Caco-2 (cell line): ENCODE results near the gene LRRC7. TPM values are rescaled to one million over a fixed set of nuclear protein-coding genes. Genes with fewer than 3 reads are reported as not detected.

Experiments
- BruUV-seq: library from RNA; stranded (reverse); fragments of 400-500 nt; replicated peaks from 2 replicates; lab custom pipeline; 2021; lab: Mats Ljungman, UMichigan
- CTCF ChIA-PET: fragments of 300-600 bp; sonication (Branson Sonifier 250); formaldehyde crosslinking; loops from one replicate; lab custom pipeline; 2022; ENCODE audit warnings: antibody characterized with exemption; lab: Charles Lee
- POLR2A ChIA-PET: fragments of 300-600 bp; sonication (Branson Sonifier 250); formaldehyde crosslinking; loops from one replicate; lab custom pipeline; 2022; ENCODE audit warnings: antibody characterized with exemption; lab: Charles Lee
- DNase-seq, 2 experiments: peaks; one replicate each; pipeline versions ENCODE4 v3.0.0 to v3.0.0-alpha.2; 2020 to 2022
- H3K27me3 ChIP-seq: replicated peaks from 2 replicates; pipeline ENCODE4 v1.6.0; 2011; ENCODE audit warnings: low read length; ENCODE audit not compliant: control insufficient read depth, insufficient read depth
- H3K36me3 ChIP-seq: 2 replicates; pipeline ENCODE4 v1.5.1; 2011; ENCODE audit warnings: low read length; ENCODE audit not compliant: control insufficient read depth, insufficient read depth
- H3K4me1 ChIP-seq: fragments of 250-450 bp; sonication (Bioruptor Pico); 2 replicates; pipeline ENCODE4 v1.5.1; 2020; ENCODE audit warnings: mild to moderate bottlenecking
- H3K4me3 ChIP-seq: 2 replicates; pipeline ENCODE4 v1.5.1; 2011; ENCODE audit warnings: low read depth, mild to moderate bottlenecking, control low read depth, low read length
- H3K9me3 ChIP-seq: fragments of 250-450 bp; sonication (Bioruptor Pico); 2 replicates; pipeline ENCODE4 v1.5.1; 2020; ENCODE audit warnings: mild to moderate bottlenecking, moderate library complexity
- H3K27ac Mint-ChIP-seq: one replicate; pipeline ENCODE4 v1.8.0; 2022; ENCODE audit warnings: mixed read lengths; ENCODE audit not compliant: unreplicated experiment
- H3K27me3 Mint-ChIP-seq: one replicate; pipeline ENCODE4 v1.8.0; 2022; ENCODE audit warnings: mixed read lengths; ENCODE audit not compliant: insufficient read depth, unreplicated experiment
- H3K36me3 Mint-ChIP-seq: one replicate; pipeline ENCODE4 v1.8.0; 2022; ENCODE audit warnings: mild to moderate bottlenecking, mixed read lengths; ENCODE audit not compliant: insufficient read depth, unreplicated experiment
- H3K4me1 Mint-ChIP-seq: one replicate; pipeline ENCODE4 v1.8.0; 2022; ENCODE audit warnings: low read depth, mixed read lengths; ENCODE audit not compliant: unreplicated experiment
- H3K4me3 Mint-ChIP-seq: one replicate; pipeline ENCODE4 v1.8.0; 2022; ENCODE audit warnings: mild to moderate bottlenecking, moderate library complexity, mixed read lengths; ENCODE audit not compliant: unreplicated experiment
- H3K9me3 Mint-ChIP-seq: one replicate; pipeline ENCODE4 v1.8.0; 2022; ENCODE audit warnings: mixed read lengths; ENCODE audit not compliant: unreplicated experiment
- CTCF ChIP-seq, 2 experiments: fragments of 200-600 bp in 1 of 2; IDR thresholded peaks; 1 replicate in 1 of 2; 2 replicates in 1 of 2; pipeline versions ENCODE4 v1.5.1 to v1.8.0; 2011 to 2022; ENCODE audit warnings: antibody characterized with exemption in 1 of 2, control low read depth in 1 of 2, inconsistent platforms in 1 of 2, low read depth in 1 of 2, low read length in 1 of 2, mild to moderate bottlenecking in 1 of 2, moderate library complexity in 1 of 2; ENCODE audit not compliant: insufficient read depth in 1 of 2, severe bottlenecking in 1 of 2, unreplicated experiment in 1 of 2
- intact Hi-C: fragments of 100-400 bp; cut with micrococcal nuclease; formaldehyde crosslinking; loops from one replicate; pipeline ENCODE4 v1.10.0; 2022; ENCODE audit not compliant: unreplicated experiment
- total RNA-seq: library from RNA; stranded (reverse); gene quantifications from 2 replicates; pipeline ENCODE4 v1.2.3, GENCODE V29; 2022

The LRRC7 gene
- total RNA-seq, 1 experiment from 2014 or later: 8.5 TPM

GRCh38 chr1:69706473-69706872 is 138.8 kb downstream of the LRRC7 start:
- Mint-ChIP-seq H3K9me3 (no peaks in the 10 kb centered on the region), H3K27ac (no peak overlapping the region), H3K4me1 (no peaks in the 10 kb centered on the region), H3K4me3 (no peak overlapping the region), H3K27me3 (no peaks in the 10 kb centered on the region), H3K36me3 (no peaks in the 10 kb centered on the region)
- Histone ChIP-seq H3K27me3 (no peaks in the 10 kb centered on the region), H3K4me1 (no peaks in the 10 kb centered on the region), H3K4me3 (no peak overlapping the region), H3K36me3 (no peaks in the 10 kb centered on the region), H3K9me3 (no peaks in the 10 kb centered on the region)
- no peak for TF ChIP-seq CTCF (IDR thresholded peaks at IDR 0.05; ENCODE audit: insufficient read depth in 1 of 2, low read depth in 1 of 2, low read length in 1 of 2, severe bottlenecking in 1 of 2, unreplicated experiment in 1 of 2)
- no peak for DNase-seq
- no TSS peak for BruUV-seq
- POLR2A ChIA-PET: no interaction called here
- CTCF ChIA-PET: no interaction called here
- intact Hi-C loops: no loop called here

- H3K36me3 ChIP-seq: no peaks in the 10 kb centered on the region
- H3K27me3 ChIP-seq: no peaks in the 10 kb centered on the region
- H3K4me1 ChIP-seq: no peaks in the 10 kb centered on the region
- no peak overlapping the region for H3K4me3 ChIP-seq
- BruUV-seq: no TSS peak
- POLR2A ChIA-PET: no interaction called here
- no peaks in the 10 kb centered on the region for H3K27me3 Mint-ChIP-seq
- intact Hi-C loops: no loop called here
- CTCF ChIA-PET: no interaction called here
- H3K4me3 Mint-ChIP-seq: no peak overlapping the region
- no peaks in the 10 kb centered on the region for H3K36me3 Mint-ChIP-seq
- H3K9me3 Mint-ChIP-seq: no peaks in the 10 kb centered on the region
- H3K9me3 ChIP-seq: no peaks in the 10 kb centered on the region
- H3K4me1 Mint-ChIP-seq: no peaks in the 10 kb centered on the region
- TF ChIP-seq CTCF (IDR thresholded peaks at IDR 0.05; ENCODE audit: insufficient read depth in 1 of 2, low read depth in 1 of 2, low read length in 1 of 2, severe bottlenecking in 1 of 2, unreplicated experiment in 1 of 2): no peak
- H3K27ac Mint-ChIP-seq: no peak overlapping the region
- DNase-seq: no peak
Measured at GRCh38 chr1:69707103-69707502, 139.4 kb downstream of the LRRC7 start.

GRCh38 chr1:69710484-69711189 is 142.9 kb downstream of the LRRC7 start:
- H3K4me1 Mint-ChIP-seq: no peaks in the 10 kb centered on the region
- H3K9me3 ChIP-seq: no peaks in the 10 kb centered on the region
- no peaks in the 10 kb centered on the region for H3K27me3 Mint-ChIP-seq
- H3K27me3 ChIP-seq: no peaks in the 10 kb centered on the region
- no peaks in the 10 kb centered on the region for H3K36me3 ChIP-seq
- no peaks in the 10 kb centered on the region for H3K36me3 Mint-ChIP-seq
- no peak for TF ChIP-seq CTCF (IDR thresholded peaks at IDR 0.05; ENCODE audit: insufficient read depth in 1 of 2, low read depth in 1 of 2, low read length in 1 of 2, severe bottlenecking in 1 of 2, unreplicated experiment in 1 of 2)
- H3K4me3 ChIP-seq: no peak overlapping the region
- intact Hi-C loops: no loop called here
- ChIA-PET CTCF (interaction anchor here (0.7 kb wide), 1 partner anchor 13 kb away, joined by 4 read pairs; no protein-coding TSS in a partner anchor), POLR2A (no interaction called here)
- no peaks in the 10 kb centered on the region for H3K9me3 Mint-ChIP-seq
- H3K4me1 ChIP-seq: no peaks in the 10 kb centered on the region
- no peak overlapping the region for H3K4me3 Mint-ChIP-seq
- no peak for DNase-seq
- BruUV-seq: no TSS peak
- no peak overlapping the region for H3K27ac Mint-ChIP-seq
